ENCODE data around the gene HOGA1.

DNA sequence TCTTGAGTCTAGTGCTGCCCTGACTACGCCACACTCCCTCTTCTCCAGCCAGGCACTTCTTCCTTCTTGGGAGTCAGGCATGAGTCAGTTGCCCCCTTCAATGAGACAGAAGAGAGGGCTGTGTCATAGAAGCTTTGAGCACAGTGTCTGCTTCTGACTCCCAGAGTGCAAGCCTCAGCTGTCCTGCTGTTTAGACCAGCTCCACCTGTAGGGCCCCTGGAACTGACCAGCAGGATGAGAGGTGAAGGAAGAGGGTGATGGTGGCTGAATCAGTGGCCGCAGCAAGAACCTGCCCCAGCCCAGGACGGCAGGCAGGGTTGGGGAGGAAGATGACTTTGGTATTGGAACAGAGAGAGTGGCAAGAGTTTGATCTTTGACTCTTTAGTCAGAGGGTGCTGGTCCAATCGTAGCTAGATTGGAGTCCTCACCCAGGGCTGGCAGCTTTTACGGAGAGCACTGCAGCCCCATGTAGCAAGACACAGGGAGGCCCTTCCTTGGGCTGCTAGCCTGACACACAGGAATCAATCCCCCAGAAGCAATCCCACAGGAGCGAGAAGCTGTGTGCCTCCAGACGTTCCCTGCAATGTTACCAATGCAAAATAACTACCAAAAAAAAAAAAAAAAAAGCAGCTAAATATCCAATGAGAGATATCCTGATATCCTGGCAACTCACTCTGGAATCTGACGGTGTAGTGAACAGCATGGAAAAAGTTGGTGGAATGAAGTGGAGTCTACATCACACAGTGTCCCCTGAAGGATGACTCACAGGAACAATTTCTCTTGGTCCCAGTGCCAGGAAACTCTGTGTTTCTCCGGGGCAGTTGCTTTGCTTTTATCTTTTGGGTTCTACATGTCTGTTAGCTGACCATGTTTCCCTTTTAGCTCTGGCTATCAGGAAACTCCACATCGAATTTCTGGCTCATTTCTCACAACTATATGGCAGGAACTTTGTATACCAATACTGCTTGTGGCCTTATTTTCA, 12.2 kb downstream of the HOGA1 start:
- TF ChIP-seq, protein P1, sequence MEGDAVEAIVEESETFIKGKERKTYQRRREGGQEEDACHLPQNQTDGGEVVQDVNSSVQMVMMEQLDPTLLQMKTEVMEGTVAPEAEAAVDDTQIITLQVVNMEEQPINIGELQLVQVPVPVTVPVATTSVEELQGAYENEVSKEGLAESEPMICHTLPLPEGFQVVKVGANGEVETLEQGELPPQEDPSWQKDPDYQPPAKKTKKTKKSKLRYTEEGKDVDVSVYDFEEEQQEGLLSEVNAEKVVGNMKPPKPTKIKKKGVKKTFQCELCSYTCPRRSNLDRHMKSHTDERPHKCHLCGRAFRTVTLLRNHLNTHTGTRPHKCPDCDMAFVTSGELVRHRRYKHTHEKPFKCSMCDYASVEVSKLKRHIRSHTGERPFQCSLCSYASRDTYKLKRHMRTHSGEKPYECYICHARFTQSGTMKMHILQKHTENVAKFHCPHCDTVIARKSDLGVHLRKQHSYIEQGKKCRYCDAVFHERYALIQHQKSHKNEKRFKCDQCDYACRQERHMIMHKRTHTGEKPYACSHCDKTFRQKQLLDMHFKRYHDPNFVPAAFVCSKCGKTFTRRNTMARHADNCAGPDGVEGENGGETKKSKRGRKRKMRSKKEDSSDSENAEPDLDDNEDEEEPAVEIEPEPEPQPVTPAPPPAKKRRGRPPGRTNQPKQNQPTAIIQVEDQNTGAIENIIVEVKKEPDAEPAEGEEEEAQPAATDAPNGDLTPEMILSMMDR (IDR thresholded peaks at IDR 0.05) = no peak
- no peak for TF ChIP-seq POLR2A (IDR thresholded peaks at IDR 0.05)

All from testis (tissue), 2 donors.